Measurements from ENCODE around the gene VWA7.
A peak's percentile ranks its signal among the peaks of the same experiment; 100 is the strongest.

Gene VWA7

GRCh38 chr6:31723980-31724691 is 53.0 kb downstream of the VWA7 start (continued):
- TF ChIP-seq ZSCAN18 (tag by site-specific recombination; IDR thresholded peaks at IDR 0.05) (no peak), ZNF416 (tag by site-specific recombination; IDR thresholded peaks at IDR 0.05) (no peak), ZBTB7A (tag by site-specific recombination; IDR thresholded peaks at IDR 0.05; ENCODE audit: low read depth) (no peak), SCRT2 (tag by site-specific recombination; IDR thresholded peaks at IDR 0.05) (no peak), SETDB1 (IDR thresholded peaks at IDR 0.05; ENCODE audit: insufficient read length, low read length) (no peak), ZBTB21 (tag by site-specific recombination; IDR thresholded peaks at IDR 0.05) (no peak), INSM2 (tag by site-specific recombination; IDR thresholded peaks at IDR 0.05) (no peak), ZNF580 (tag by site-specific recombination; IDR thresholded peaks at IDR 0.05) (no peak), PRDM1 (tag by site-specific recombination; IDR thresholded peaks at IDR 0.05) (no peak)

GRCh38 chr6:31723245-31723979 is 53.7 kb downstream of the VWA7 start, which contains the start of gene MPIG6B:
MPIG6B (plus strand) TSS chr6:31723373; CDS start chr6:31723384, 11 bp downstream.
- CTCF ChIA-PET: interaction anchor here (1.0 to 1.5 kb wide), 4 partner anchors 9 to 73 kb away, joined by 3 to 4 read pairs (median 4); no protein-coding TSS in a partner anchor
- POLR2A ChIA-PET: interaction anchor here (1.0 to 3.2 kb wide), 5 partner anchors 9 to 106 kb away, joined by 3 to 13 read pairs (median 5); partner anchors contain the start of genes ABHD16A, CLIC1 and MSH5
- Histone ChIP-seq H3K36me3 (ENCODE audit: control insufficient read depth in 2 of 2, insufficient read depth in 1 of 2, low read length in 2 of 2) (peaks cover 0 to 21% of the 10 kb centered on the region in 2 experiments; a peak in 1 of 3 replicates), H3K27ac (ENCODE audit: extremely low read depth, low read depth, low read length) (no peak within 1 kb of the TSS), H3K9me3 (ENCODE audit: control insufficient read depth, insufficient read depth, low read depth, low read length) (no peaks in the 10 kb centered on the region), H3K4me3 (ENCODE audit: low read depth, low read length) (no peak within 1 kb of the TSS), H3K4me1 (ENCODE audit: control insufficient read depth, insufficient read depth, low read length) (no peaks in the 10 kb centered on the region)
- TF ChIP-seq ELK4 (IDR thresholded peaks at IDR 0.05; ENCODE audit: borderline replicate concordance, low read depth, low read length) (no peak), GLIS1 (tag by site-specific recombination; IDR thresholded peaks at IDR 0.05) (no peak), ZBTB48 (tag by site-specific recombination; IDR thresholded peaks at IDR 0.05) (0 out of 2 replicates have a peak, but pooled peaks have one; percentile 43)

GRCh38 chr6:31722173-31722572 is 55.0 kb downstream of the VWA7 start:
- CTCF ChIA-PET: no interaction called here
- POLR2A ChIA-PET: no interaction called here

More at GRCh38 chr6:31722173-31722572, 55.0 kb downstream of the VWA7 start:
- H3K36me3 ChIP-seq (ENCODE audit: control insufficient read depth in 2 of 2, insufficient read depth in 1 of 2, low read length in 2 of 2): peaks cover 0 to 11% of the 10 kb centered on the region in 2 experiments; a peak in 1 of 3 replicates
- H3K9me3 ChIP-seq (ENCODE audit: control insufficient read depth, insufficient read depth, low read depth, low read length): no peaks in the 10 kb centered on the region
- no peaks in the 10 kb centered on the region for H3K4me1 ChIP-seq (ENCODE audit: control insufficient read depth, insufficient read depth, low read length)
- no peak overlapping the region for H3K27ac ChIP-seq (ENCODE audit: extremely low read depth, low read depth, low read length)
- TF ChIP-seq ZNF354C (tag by site-specific recombination; IDR thresholded peaks at IDR 0.05; ENCODE audit: borderline replicate concordance, low read depth): no peak
- no peak for TF ChIP-seq KLF9 (tag by site-specific recombination; IDR thresholded peaks at IDR 0.05; ENCODE audit: low read depth)
- no peak for TF ChIP-seq ZNF544 (tag by site-specific recombination; IDR thresholded peaks at IDR 0.05)
- H3K4me3 ChIP-seq (ENCODE audit: low read depth, low read length): no peak overlapping the region
